K562 (cell line): ENCODE data around the gene HGS. TPM values are rescaled to one million over a fixed set of nuclear protein-coding genes. Genes with fewer than 3 reads are reported as not detected.

ENCODE experiments used
- AFF4 ChIP-seq: sonication (generic); formaldehyde crosslinking; IDR thresholded peaks from 2 replicates; pipeline ENCODE4 v1.8.0; 2023; ENCODE audit warnings: mild to moderate bottlenecking, missing genetic modification reagents
- CAMTA2 ChIP-seq: fragments of 250-450 bp; sonication (Bioruptor Pico); conservative IDR thresholded peaks from 2 replicates; pipeline ENCODE4 v1.5.1; 2022
- EP300 ChIP-seq: IDR thresholded peaks from 2 replicates; pipeline ENCODE4 v1.6.1; 2012; ENCODE audit warnings: low read length, improper control_type of control experiment
- RBM25 ChIP-seq: fragments of 200-400 bp; formaldehyde crosslinking; IDR thresholded peaks from 2 replicates; pipeline ENCODE4 v1.6.1; 2018; ENCODE audit warnings: low read length, low read depth, moderate library complexity; ENCODE audit not compliant: severe bottlenecking
- ZNF609 ChIP-seq: sonication (generic); formaldehyde crosslinking; IDR thresholded peaks from 2 replicates; pipeline ENCODE4 v1.8.1; 2023; ENCODE audit warnings: missing genetic modification reagents, mild to moderate bottlenecking, borderline replicate concordance
- polyA plus RNA-seq, 8 experiments: library from polyadenylated mRNA; depleted of rRNA in 4 of 8; stranded (reverse) in 5 of 8; unstranded in 3 of 8; fragments of >200 nt; fragmentation: Nextera tagmentation in 2 of 8; fragmentation: Illumina TruSeq in 1 of 8; extraction: Ambion mirVana in 2 of 8; extraction: Trizol in 1 of 8; gene quantifications; 2 replicates each; pipeline versions ENCODE4 v1.2.1 to v1.2.3, GENCODE V29; 2011 to 2014; ENCODE audit warnings: inconsistent platforms in 1 of 8, missing spikeins in 1 of 8
- total RNA-seq, 7 experiments: library from RNA; depleted of rRNA in 6 of 7; stranded (reverse); fragments of >200 nt in 6 of 7; fragmentation: Illumina TruSeq in 2 of 7; extraction: Trizol in 2 of 7; gene quantifications; 2 replicates each; pipeline versions ENCODE4 v1.2.1 to v1.2.3, GENCODE V29; 2011 to 2021; ENCODE audit warnings: low replicate concordance in 1 of 7
- TF ChIP-seq, protein P1 (sequence below): sonication (generic); formaldehyde crosslinking; IDR thresholded peaks from 2 replicates; pipeline ENCODE4 v1.8.1; 2023; ENCODE audit warnings: mild to moderate bottlenecking, missing genetic modification reagents, moderate library complexity
- TF ChIP-seq, protein P2 (sequence below), 2 experiments: fragments of 450-650 bp; IDR thresholded peaks; 2 replicates each; pipeline ENCODE4 v1.6.1; 2018; ENCODE audit warnings: mild to moderate bottlenecking in 2 of 2, low read depth in 1 of 2; ENCODE audit not compliant: partially characterized antibody in 2 of 2

Gene HGS
- total and polyA plus RNA-seq, 9 of the 15 experiments (the other 6 are each of a cell fraction or from before 2014, with no cell fraction given): 3.9 to 176 (median 77.1) TPM

DNA sequence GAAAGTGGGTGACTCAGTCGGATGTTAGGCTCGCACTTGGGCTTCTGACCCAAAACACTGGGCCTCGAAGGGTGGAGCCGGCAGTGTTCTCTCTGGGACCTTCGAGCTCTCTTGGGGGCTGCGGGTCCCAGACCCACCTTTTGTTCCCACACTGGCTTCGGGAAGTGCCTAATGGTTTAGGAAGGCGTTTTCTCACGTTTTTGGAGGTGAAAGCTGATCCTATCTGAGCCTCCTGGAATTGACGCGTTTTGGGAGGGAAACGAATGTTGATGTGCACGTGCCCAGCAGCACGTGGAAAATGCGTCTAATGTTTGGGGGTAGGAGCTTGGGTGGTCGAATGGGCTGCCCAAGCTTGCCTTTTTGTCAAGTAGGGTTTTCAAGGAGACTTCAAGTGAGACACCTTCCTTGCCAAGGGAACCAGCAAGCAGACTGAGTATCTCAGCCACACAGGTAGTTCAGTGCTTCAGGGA, 666 bp downstream of the HGS start (continued):
- TF ChIP-seq, protein P1, sequence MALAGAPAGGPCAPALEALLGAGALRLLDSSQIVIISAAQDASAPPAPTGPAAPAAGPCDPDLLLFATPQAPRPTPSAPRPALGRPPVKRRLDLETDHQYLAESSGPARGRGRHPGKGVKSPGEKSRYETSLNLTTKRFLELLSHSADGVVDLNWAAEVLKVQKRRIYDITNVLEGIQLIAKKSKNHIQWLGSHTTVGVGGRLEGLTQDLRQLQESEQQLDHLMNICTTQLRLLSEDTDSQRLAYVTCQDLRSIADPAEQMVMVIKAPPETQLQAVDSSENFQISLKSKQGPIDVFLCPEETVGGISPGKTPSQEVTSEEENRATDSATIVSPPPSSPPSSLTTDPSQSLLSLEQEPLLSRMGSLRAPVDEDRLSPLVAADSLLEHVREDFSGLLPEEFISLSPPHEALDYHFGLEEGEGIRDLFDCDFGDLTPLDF (CRISPR knock-in tag): 0 out of 2 replicates have a peak, but pooled peaks have one; percentile 43
- TF ChIP-seq CAMTA2 (CRISPR knock-in tag) (no peak), ZNF609 (CRISPR knock-in tag) (no peak; the same call in 1 of the 2 replicates), RBM25 (no peak), EP300 (no peak), AFF4 (CRISPR knock-in tag) (no peak)
- TF ChIP-seq, protein P2, sequence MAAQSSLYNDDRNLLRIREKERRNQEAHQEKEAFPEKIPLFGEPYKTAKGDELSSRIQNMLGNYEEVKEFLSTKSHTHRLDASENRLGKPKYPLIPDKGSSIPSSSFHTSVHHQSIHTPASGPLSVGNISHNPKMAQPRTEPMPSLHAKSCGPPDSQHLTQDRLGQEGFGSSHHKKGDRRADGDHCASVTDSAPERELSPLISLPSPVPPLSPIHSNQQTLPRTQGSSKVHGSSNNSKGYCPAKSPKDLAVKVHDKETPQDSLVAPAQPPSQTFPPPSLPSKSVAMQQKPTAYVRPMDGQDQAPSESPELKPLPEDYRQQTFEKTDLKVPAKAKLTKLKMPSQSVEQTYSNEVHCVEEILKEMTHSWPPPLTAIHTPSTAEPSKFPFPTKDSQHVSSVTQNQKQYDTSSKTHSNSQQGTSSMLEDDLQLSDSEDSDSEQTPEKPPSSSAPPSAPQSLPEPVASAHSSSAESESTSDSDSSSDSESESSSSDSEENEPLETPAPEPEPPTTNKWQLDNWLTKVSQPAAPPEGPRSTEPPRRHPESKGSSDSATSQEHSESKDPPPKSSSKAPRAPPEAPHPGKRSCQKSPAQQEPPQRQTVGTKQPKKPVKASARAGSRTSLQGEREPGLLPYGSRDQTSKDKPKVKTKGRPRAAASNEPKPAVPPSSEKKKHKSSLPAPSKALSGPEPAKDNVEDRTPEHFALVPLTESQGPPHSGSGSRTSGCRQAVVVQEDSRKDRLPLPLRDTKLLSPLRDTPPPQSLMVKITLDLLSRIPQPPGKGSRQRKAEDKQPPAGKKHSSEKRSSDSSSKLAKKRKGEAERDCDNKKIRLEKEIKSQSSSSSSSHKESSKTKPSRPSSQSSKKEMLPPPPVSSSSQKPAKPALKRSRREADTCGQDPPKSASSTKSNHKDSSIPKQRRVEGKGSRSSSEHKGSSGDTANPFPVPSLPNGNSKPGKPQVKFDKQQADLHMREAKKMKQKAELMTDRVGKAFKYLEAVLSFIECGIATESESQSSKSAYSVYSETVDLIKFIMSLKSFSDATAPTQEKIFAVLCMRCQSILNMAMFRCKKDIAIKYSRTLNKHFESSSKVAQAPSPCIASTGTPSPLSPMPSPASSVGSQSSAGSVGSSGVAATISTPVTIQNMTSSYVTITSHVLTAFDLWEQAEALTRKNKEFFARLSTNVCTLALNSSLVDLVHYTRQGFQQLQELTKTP (IDR thresholded peaks at IDR 0.05; ENCODE audit: low read depth in 1 of 2, partially characterized antibody in 2 of 2): no peak
